ENCODE measurements around the gene POMGNT1. TPM values are rescaled to one million over a fixed set of nuclear protein-coding genes. Genes with fewer than 3 reads are reported as not detected.
A peak's percentile ranks its signal among the peaks of the same experiment; 100 is the strongest.

Gene POMGNT1
- total and polyA plus RNA-seq, 2 of the 13 experiments (the other 11 are each of a cell fraction or from before 2014, with no cell fraction given) = 33.9 to 46.8 TPM

- TF ChIP-seq NFE2 (CRISPR knock-in tag; IDR thresholded peaks at IDR 0.05) = no peak
- no peak for TF ChIP-seq HMGA1 (CRISPR knock-in tag; conservative IDR thresholded peaks at IDR 0.05)
- TF ChIP-seq NCOA2 (CRISPR knock-in tag; IDR thresholded peaks at IDR 0.05) = no peak
- peak; percentile 83 for TF ChIP-seq HNF4G (IDR thresholded peaks at IDR 0.05; ENCODE audit: borderline replicate concordance, low read depth, low read length)
- no peak; the same call in 1 of the 2 replicates for TF ChIP-seq HNF4G (CRISPR knock-in tag; IDR thresholded peaks at IDR 0.05; ENCODE audit: borderline replicate concordance, low read depth)
- no peak for TF ChIP-seq NR3C1 (CRISPR knock-in tag; IDR thresholded peaks at IDR 0.05)
- TF ChIP-seq ZNF354B (CRISPR knock-in tag; IDR thresholded peaks at IDR 0.05) = no peak
- TF ChIP-seq SP2 (CRISPR knock-in tag; IDR thresholded peaks at IDR 0.05) = no peak
- no peak for TF ChIP-seq ZFP36L1 (CRISPR knock-in tag; IDR thresholded peaks at IDR 0.05)
- TF ChIP-seq ZFP36L2 (CRISPR knock-in tag; IDR thresholded peaks at IDR 0.05) = no peak
- TF ChIP-seq ZNF362 (CRISPR knock-in tag; IDR thresholded peaks at IDR 0.05; ENCODE audit: borderline replicate concordance) = 0 out of 2 replicates have a peak, but pooled peaks have one; percentile 17
- no peak for TF ChIP-seq CSRNP2 (CRISPR knock-in tag; conservative IDR thresholded peaks at IDR 0.05; ENCODE audit: low read depth)
- TF ChIP-seq CREBL2 (CRISPR knock-in tag; IDR thresholded peaks at IDR 0.05; ENCODE audit: borderline replicate concordance) = no peak
- no peak for TF ChIP-seq ZNF33A (CRISPR knock-in tag; IDR thresholded peaks at IDR 0.05; ENCODE audit: borderline replicate concordance)
- TF ChIP-seq THYN1 (CRISPR knock-in tag; IDR thresholded peaks at IDR 0.05; ENCODE audit: borderline replicate concordance, low read depth) = no peak
- TF ChIP-seq ZNF496 (CRISPR knock-in tag; IDR thresholded peaks at IDR 0.05; ENCODE audit: insufficient replicate concordance) = no peak
- TF ChIP-seq KAT7 (CRISPR knock-in tag; IDR thresholded peaks at IDR 0.05; ENCODE audit: borderline replicate concordance) = no peak
- no peak for TF ChIP-seq ZNF737 (CRISPR knock-in tag; IDR thresholded peaks at IDR 0.05; ENCODE audit: borderline replicate concordance)
- no peak for TF ChIP-seq ZBTB33 (CRISPR knock-in tag; IDR thresholded peaks at IDR 0.05)
- TF ChIP-seq ZNF205 (CRISPR knock-in tag; IDR thresholded peaks at IDR 0.05) = no peak
- TF ChIP-seq ZNF460 (CRISPR knock-in tag; IDR thresholded peaks at IDR 0.05; ENCODE audit: borderline replicate concordance) = no peak
- no peak for TF ChIP-seq FOXP4 (CRISPR knock-in tag; IDR thresholded peaks at IDR 0.05)
Measured at GRCh38 chr1:46183079-46183847, 15.0 kb downstream of the POMGNT1 start (continued).

All from HepG2 (cell line).